ENCODE data around the gene CHRM5. TPM values are rescaled to one million over a fixed set of nuclear protein-coding genes. Genes with fewer than 3 reads are reported as not detected.
A peak's percentile ranks its signal among the peaks of the same experiment; 100 is the strongest.

Gene CHRM5
- total RNA-seq, 2 donors from 2014 or later = 0.11 TPM; not detected in 1

GRCh38 chr15:34023907-34024306, 55.6 kb downstream of the CHRM5 start:
- DNase-seq (ENCODE audit: low spot score) = no peak
- intact Hi-C loops (cut with DNase I) = no loop called here
- H3K27ac ChIP-seq = no peak overlapping the region
- no peaks in the 10 kb centered on the region for H3K4me1 ChIP-seq (replicated peaks)
- H3K9me3 ChIP-seq = no peaks in the 10 kb centered on the region
- no peak overlapping the region for H3K4me3 ChIP-seq
- H3K36me3 ChIP-seq = no peaks in the 10 kb centered on the region
- 38% methylated on average over 1 of the region's 1 CpG for WGBS
- TF ChIP-seq POLR2AphosphoS5 (IDR thresholded peaks at IDR 0.05) (no peak), POLR2A (IDR thresholded peaks at IDR 0.05) (no peak)
- TF ChIP-seq, protein P1, sequence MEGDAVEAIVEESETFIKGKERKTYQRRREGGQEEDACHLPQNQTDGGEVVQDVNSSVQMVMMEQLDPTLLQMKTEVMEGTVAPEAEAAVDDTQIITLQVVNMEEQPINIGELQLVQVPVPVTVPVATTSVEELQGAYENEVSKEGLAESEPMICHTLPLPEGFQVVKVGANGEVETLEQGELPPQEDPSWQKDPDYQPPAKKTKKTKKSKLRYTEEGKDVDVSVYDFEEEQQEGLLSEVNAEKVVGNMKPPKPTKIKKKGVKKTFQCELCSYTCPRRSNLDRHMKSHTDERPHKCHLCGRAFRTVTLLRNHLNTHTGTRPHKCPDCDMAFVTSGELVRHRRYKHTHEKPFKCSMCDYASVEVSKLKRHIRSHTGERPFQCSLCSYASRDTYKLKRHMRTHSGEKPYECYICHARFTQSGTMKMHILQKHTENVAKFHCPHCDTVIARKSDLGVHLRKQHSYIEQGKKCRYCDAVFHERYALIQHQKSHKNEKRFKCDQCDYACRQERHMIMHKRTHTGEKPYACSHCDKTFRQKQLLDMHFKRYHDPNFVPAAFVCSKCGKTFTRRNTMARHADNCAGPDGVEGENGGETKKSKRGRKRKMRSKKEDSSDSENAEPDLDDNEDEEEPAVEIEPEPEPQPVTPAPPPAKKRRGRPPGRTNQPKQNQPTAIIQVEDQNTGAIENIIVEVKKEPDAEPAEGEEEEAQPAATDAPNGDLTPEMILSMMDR (IDR thresholded peaks at IDR 0.05) = no peak
- H3K27me3 ChIP-seq (replicated peaks; ENCODE audit: insufficient read depth) = no peaks in the 10 kb centered on the region

DNA sequence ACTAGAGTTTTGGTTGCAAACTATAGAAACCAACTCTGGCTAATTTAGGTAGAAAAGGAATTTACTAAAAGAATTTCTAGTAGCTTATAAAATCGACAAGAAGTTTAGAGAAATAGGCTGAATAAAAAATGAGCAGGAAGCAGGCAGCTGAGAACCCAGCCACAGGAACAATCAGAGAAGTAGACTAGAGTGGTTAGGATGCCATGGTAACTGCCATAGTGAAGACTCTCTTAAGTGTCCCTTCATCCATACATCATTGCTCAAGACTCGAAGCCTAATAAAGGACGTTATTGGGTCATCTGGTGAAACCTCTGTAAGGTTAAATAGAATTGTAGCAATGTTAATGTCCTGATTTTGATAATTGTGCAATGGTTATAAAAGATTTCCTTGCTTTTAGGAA, 57.0 kb downstream of the CHRM5 start:
- DNase-seq (ENCODE audit: low spot score) = no peak
- H3K4me1 ChIP-seq (replicated peaks) = no peaks in the 10 kb centered on the region
- no peaks in the 10 kb centered on the region for H3K9me3 ChIP-seq
- no peaks in the 10 kb centered on the region for H3K36me3 ChIP-seq
- no peaks in the 10 kb centered on the region for H3K27me3 ChIP-seq (replicated peaks; ENCODE audit: insufficient read depth)
- WGBS = 76% methylated on average over 3 of the region's 3 CpGs
- H3K27ac ChIP-seq = no peak overlapping the region
- no peak for TF ChIP-seq POLR2AphosphoS5 (IDR thresholded peaks at IDR 0.05)
- TF ChIP-seq POLR2A (IDR thresholded peaks at IDR 0.05) = no peak
- intact Hi-C loops (cut with DNase I) = no loop called here
- H3K4me3 ChIP-seq = no peak overlapping the region

DNA sequence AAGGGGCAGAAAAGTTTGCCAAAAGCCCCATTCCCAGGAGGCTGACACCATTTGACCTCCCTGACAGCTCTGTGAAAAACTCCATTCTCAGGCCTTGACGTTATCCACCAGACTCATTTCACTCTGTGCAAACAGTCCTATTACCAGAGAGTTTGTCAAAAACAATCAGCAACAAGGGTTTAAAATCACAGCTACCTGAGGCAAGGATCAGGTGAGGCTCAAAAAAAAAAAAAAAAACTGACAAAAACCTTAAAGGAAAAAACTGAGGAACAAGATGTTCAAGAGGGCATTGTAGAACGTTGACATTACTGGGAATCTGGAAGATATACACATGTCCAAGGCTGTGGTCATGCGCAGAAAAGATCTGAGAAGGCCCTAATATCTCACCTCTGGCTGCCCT, 59.3 kb downstream of the CHRM5 start:
- intact Hi-C loops (cut with DNase I) = no loop called here
- DNase-seq (ENCODE audit: low spot score) = no peak
- Histone ChIP-seq H3K27ac (no peak overlapping the region), H3K27me3 (replicated peaks; ENCODE audit: insufficient read depth) (no peaks in the 10 kb centered on the region), H3K36me3 (no peaks in the 10 kb centered on the region), H3K9me3 (no peaks in the 10 kb centered on the region), H3K4me3 (no peak overlapping the region), H3K4me1 (replicated peaks) (no peaks in the 10 kb centered on the region)
- 82% methylated on average over 3 of the region's 3 CpGs for WGBS
- no peak for TF ChIP-seq POLR2A (IDR thresholded peaks at IDR 0.05)
- TF ChIP-seq POLR2AphosphoS5 (IDR thresholded peaks at IDR 0.05) = no peak
- TF ChIP-seq, protein P1 (IDR thresholded peaks at IDR 0.05) = no peak

DNA sequence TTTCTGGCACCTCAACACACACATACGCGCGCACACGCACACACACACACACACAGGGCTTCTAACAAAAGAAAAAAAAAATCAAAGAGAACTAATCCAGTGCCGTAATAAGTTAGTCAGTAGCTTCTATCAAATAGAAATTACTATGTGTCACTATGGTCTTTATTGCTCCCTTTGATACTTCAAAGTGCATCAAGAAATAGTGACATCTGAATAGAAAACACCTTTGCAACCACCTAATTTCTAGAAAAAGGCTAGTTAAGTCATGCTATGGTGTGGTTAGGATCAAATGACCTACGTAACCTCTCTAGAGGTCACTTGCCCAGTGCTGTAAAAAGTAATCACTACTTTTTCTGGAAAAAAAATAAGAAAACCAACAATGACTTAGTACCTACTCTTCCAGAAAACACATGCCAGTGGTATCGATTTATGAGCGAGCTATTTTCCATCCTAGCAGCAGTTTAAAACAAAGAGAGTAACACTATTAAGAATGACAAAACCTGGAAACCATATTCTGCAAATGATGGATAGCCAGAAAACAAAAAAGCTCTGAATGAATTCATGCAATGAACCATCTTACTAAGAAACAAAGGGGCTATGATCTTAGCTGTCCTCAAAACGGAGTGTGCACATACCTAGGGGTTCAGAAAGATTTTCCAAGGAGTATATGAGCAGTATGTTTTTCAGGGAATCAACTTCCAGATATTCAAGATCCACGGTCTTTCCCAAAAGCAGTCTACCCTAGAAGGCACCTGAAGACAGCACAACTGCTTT, 63.9 kb downstream of the CHRM5 start:
- Histone ChIP-seq H3K27ac (no peak overlapping the region), H3K9me3 (no peaks in the 10 kb centered on the region), H3K27me3 (replicated peaks; ENCODE audit: insufficient read depth) (no peaks in the 10 kb centered on the region), H3K4me1 (replicated peaks) (no peaks in the 10 kb centered on the region), H3K36me3 (no peaks in the 10 kb centered on the region), H3K4me3 (no peak overlapping the region)
- intact Hi-C loops (cut with DNase I) = no loop called here
- no peak for DNase-seq (ENCODE audit: low spot score)
- no peak for TF ChIP-seq POLR2A (IDR thresholded peaks at IDR 0.05)
- TF ChIP-seq POLR2AphosphoS5 (IDR thresholded peaks at IDR 0.05) = no peak
- TF ChIP-seq, protein P1 (IDR thresholded peaks at IDR 0.05) = no peak
- WGBS = 80% methylated on average over 10 of the region's 10 CpGs

- Histone ChIP-seq H3K4me1 (replicated peaks) (no peaks in the 10 kb centered on the region), H3K27ac (peak overlapping the region; percentile 84 to 89), H3K36me3 (no peaks in the 10 kb centered on the region), H3K9me3 (no peaks in the 10 kb centered on the region), H3K27me3 (replicated peaks; ENCODE audit: insufficient read depth) (no peaks in the 10 kb centered on the region), H3K4me3 (peak overlapping the region; percentile 67 to 79)
- DNase-seq (ENCODE audit: low spot score) = peak; percentile 75
- TF ChIP-seq POLR2A (IDR thresholded peaks at IDR 0.05) = no peak
- TF ChIP-seq POLR2AphosphoS5 (IDR thresholded peaks at IDR 0.05) = no peak
- TF ChIP-seq, protein P1 (IDR thresholded peaks at IDR 0.05) = no peak
- intact Hi-C loops (cut with DNase I) = no loop called here
- WGBS = under 1% methylated on average over 68 of the region's 70 CpGs
These were observed 70.0 kb downstream of the CHRM5 start for GRCh38 chr15:34038023-34038870.

Data from prostate gland (tissue), 2 donors.